GM12891 (cell line): ENCODE data around the gene LRRC71. TPM values are rescaled to one million over a fixed set of nuclear protein-coding genes. Genes with fewer than 3 reads are reported as not detected.

Experiments used
- DNase-seq: peaks from one replicate; pipeline ENCODE4 v3.0.0; 2011; ENCODE audit warnings: low spot score; ENCODE audit not compliant: insufficient read length
- FAIRE-seq: peaks from 2 replicates; lab custom pipeline; 2011; peaks lifted over from hg19 to GRCh38; lab: Jason Lieb, UNC
- PAX5 ChIP-seq: IDR thresholded peaks from 2 replicates; pipeline ENCODE4 v1.6.1; 2011; ENCODE audit warnings: low read length, moderate library complexity, mild to moderate bottlenecking; ENCODE audit not compliant: insufficient read depth, severe bottlenecking
- POLR2A ChIP-seq: IDR thresholded peaks from 2 replicates; pipeline ENCODE4 v1.6.1; 2011; ENCODE audit warnings: low read depth, low read length, control low read depth
- POLR2AphosphoS5 ChIP-seq: IDR thresholded peaks from 2 replicates; pipeline ENCODE4 v1.6.1; 2011; ENCODE audit warnings: low read depth, low read length, control low read depth
- POU2F2 ChIP-seq: IDR thresholded peaks from 2 replicates; pipeline ENCODE4 v1.6.1; 2011; ENCODE audit warnings: low read depth, mild to moderate bottlenecking, control low read depth, low read length, moderate library complexity
- SPI1 ChIP-seq: IDR thresholded peaks from 2 replicates; pipeline ENCODE4 v1.6.1; 2011; ENCODE audit warnings: low read depth, low read length, control low read depth
- TAF1 ChIP-seq: IDR thresholded peaks from 2 replicates; pipeline ENCODE4 v1.6.1; 2011; ENCODE audit warnings: low read depth, low read length, control low read depth
- polyA plus RNA-seq: library from polyadenylated mRNA; unstranded; fragments of >200 nt; gene quantifications from one replicate; pipeline ENCODE4 v1.2.1, GENCODE V29; 2012; ENCODE audit warnings: low read depth, missing spikeins, inconsistent platforms; ENCODE audit not compliant: missing spikeins

Gene LRRC71
- polyA plus RNA-seq: not detected

GRCh38 chr1:156920233-156921052, at the start of gene LRRC71:
TSS of gene LRRC71 (plus strand) at chr1:156920632. CDS start at chr1:156920804, 172 bp downstream.
- no peak for TF ChIP-seq POU2F2
- TF ChIP-seq POLR2A: no peak
- no peak for TF ChIP-seq SPI1
- no peak for TF ChIP-seq PAX5
- no peak for TF ChIP-seq POLR2AphosphoS5
- no peak for TF ChIP-seq TAF1
- FAIRE-seq: no peak
- peak; percentile 80 for DNase-seq

- TF ChIP-seq TAF1: no peak
- no peak for TF ChIP-seq SPI1
- TF ChIP-seq POU2F2: no peak
- no peak for TF ChIP-seq POLR2AphosphoS5
- TF ChIP-seq PAX5: no peak
- TF ChIP-seq POLR2A: no peak
- FAIRE-seq (no peak), DNase-seq (no peak)
Observed at GRCh38 chr1:156873659-156874058, 46.8 kb upstream of the LRRC71 start.

GRCh38 chr1:156874142-156874541, 46.3 kb upstream of the LRRC71 start:
- no peak for TF ChIP-seq PAX5
- no peak for TF ChIP-seq SPI1
- TF ChIP-seq POLR2AphosphoS5: no peak
- TF ChIP-seq TAF1: no peak
- no peak for TF ChIP-seq POLR2A
- FAIRE-seq (no peak), DNase-seq (no peak)

GRCh38 chr1:156874572-156875340, 45.7 kb upstream of the LRRC71 start:
- TF ChIP-seq SPI1: no peak
- TF ChIP-seq TAF1: no peak
- no peak for TF ChIP-seq POU2F2
- no peak for TF ChIP-seq PAX5
- no peak for TF ChIP-seq POLR2AphosphoS5
- no peak for TF ChIP-seq POLR2A
- DNase-seq (no peak), FAIRE-seq (no peak)

- TF ChIP-seq POLR2A (no peak), POU2F2 (no peak), TAF1 (no peak), POLR2AphosphoS5 (no peak)
- FAIRE-seq (no peak), DNase-seq (no peak)
Observed at GRCh38 chr1:156875341-156875615, 45.2 kb upstream of the LRRC71 start.

GRCh38 chr1:156876281-156876680, 44.2 kb upstream of the LRRC71 start:
- no peak for FAIRE-seq
- DNase-seq: no peak
- no peak for TF ChIP-seq POLR2A
- TF ChIP-seq PAX5: no peak
- no peak for TF ChIP-seq POLR2AphosphoS5
- TF ChIP-seq POU2F2: no peak
- TF ChIP-seq TAF1: no peak
- no peak for TF ChIP-seq SPI1

- TF ChIP-seq POLR2AphosphoS5 (no peak), SPI1 (no peak), PAX5 (no peak), TAF1 (no peak), POLR2A (no peak), POU2F2 (no peak)
- FAIRE-seq: no peak
Observed at GRCh38 chr1:156877433-156878170, 42.8 kb upstream of the LRRC71 start.

GRCh38 chr1:156879876-156880275, 40.6 kb upstream of the LRRC71 start:
- DNase-seq (no peak), FAIRE-seq (no peak)
- TF ChIP-seq PAX5 (no peak), POU2F2 (no peak), TAF1 (no peak), SPI1 (no peak), POLR2A (no peak), POLR2AphosphoS5 (no peak)

More at GRCh38 chr1:156877433-156878170, 42.8 kb upstream of the LRRC71 start:
- DNase-seq: no peak

GRCh38 chr1:156880473-156880872, 40.0 kb upstream of the LRRC71 start:
- no peak for FAIRE-seq

More at GRCh38 chr1:156880473-156880872, 40.0 kb upstream of the LRRC71 start:
- TF ChIP-seq SPI1 (no peak), POU2F2 (no peak), TAF1 (no peak), POLR2A (no peak), PAX5 (no peak), POLR2AphosphoS5 (no peak)
- no peak for DNase-seq
